Fibroblast of skin of abdomen (primary cell): ENCODE results near the gene PQBP1.

Source experiments
- DNase-seq: peaks from one replicate; pipeline ENCODE4 v3.0.0-alpha.2; 2013

Gene PQBP1

DNA sequence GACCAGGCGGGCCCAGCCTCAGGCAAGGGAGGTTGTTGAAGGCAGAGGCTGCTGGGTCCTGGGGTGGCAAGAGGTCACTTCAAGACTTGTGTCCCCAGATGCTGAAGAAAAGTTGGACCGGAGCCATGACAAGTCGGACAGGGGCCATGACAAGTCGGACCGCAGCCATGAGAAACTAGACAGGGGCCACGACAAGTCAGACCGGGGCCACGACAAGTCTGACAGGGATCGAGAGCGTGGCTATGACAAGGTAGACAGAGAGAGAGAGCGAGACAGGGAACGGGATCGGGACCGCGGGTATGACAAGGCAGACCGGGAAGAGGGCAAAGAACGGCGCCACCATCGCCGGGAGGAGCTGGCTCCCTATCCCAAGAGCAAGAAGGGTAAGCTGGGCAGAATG, 4.4 kb downstream of the PQBP1 start:
- no peak for DNase-seq

DNA sequence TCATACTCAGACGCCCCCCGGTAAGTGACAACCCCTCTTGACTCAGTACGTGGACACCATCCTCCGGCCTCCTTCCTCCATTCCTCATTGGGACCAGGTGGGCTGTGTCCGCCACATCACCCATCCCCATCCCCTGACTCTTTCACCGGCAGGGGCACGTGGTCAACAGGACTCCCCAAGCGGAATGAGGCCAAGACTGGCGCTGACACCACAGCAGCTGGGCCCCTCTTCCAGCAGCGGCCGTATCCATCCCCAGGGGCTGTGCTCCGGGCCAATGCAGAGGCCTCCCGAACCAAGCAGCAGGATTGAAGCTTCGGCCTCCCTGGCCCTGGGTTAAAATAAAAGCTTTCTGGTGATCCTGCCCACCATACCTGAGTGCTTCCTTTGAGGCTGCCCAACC, 5.0 kb downstream of the PQBP1 start:
- no peak for DNase-seq

DNA sequence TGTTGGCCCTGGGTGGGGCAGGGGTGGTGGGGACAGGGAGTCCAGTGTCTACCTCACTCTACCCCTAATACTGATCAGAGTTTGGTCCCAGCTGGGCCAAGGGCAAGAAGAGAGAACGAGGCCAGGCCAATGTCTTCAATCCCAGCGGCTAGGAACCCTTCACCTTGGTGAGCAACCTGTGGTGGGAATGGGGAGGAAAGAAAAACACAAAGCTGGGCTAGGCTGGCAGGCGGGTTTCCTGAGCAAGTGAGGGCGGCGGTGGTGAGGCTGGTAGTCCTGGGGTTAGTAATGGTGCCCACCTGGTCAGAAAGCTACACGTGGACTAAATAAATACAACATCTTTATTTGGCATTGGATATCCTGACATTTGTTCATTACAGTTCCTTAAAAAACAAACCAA, 5.6 kb downstream of the PQBP1 start:
- no peak for DNase-seq

DNA sequence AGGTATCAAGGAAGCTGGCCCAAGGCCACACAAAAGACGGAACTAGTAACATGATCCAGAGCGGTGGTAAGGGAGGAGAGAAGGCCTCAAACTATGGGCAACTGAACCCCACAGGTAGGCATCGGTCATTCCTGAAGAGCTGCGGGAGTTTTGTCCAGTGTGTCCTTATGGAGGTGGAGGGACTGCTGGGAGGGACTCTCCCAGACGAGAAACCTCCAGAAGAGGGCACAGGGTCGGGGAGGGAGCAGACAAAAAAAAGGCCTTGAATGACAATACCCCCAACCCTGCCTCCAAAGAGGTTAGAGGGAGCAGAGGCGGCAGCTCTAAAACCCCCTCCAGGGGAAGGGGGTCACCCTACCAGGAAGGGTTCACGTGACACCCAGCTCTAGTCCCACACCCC, 6.5 kb downstream of the PQBP1 start:
- no peak for DNase-seq

DNA sequence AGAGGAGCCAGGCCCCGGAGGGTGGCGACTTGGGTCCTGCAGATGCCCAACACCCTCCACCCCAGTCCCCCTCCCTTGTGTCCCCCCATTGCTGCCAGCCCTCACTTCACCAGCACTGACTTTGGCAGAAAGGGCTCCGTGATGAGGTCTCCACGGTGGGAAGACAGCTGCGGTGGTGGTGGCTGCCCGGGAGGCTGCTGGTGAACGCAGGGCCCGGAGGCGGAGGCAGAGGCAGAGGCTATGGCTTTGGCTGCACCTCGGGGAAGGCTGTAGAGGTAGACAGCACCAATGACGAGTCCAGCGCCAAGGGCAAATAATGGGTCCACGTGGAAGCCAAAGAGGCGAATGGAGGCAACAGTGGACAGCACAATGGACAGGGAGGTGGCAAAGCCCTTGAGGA, 6.9 kb downstream of the PQBP1 start:
- DNase-seq, result no peak

DNA sequence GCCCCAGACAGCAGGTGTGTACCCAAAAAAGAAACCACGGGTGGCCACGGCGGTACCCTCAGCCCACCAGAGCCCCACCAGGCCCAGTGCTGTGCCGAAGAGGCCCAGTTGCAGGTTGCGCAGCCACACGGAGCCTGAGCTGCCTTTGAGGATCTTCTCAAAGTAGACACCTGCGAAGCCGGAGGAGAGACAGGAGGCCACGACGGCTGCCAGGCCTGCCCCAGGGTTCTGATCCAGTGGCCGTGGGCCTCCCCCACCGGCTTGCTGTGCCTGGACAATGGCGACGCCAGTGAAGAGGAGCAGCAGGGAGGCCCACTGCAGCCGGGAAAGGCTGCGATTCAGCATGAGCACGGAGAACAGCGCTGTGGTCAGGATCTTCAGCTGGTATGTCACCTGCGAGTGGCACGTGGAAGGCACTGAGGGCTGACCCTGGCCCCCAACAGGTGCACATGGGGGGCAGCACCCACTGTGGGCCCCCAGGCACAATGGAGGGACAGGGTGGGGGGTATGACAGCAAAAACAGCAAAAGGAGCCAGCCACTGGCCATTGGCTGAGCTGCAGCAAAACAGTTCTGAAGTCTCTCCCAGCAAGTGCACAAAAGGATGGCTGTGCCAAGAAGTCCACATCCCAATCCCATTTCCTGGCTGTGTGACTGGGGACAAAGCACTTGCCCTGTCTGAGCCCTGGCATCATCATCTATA, 7.5 kb downstream of the PQBP1 start:
- no peak for DNase-seq

DNA sequence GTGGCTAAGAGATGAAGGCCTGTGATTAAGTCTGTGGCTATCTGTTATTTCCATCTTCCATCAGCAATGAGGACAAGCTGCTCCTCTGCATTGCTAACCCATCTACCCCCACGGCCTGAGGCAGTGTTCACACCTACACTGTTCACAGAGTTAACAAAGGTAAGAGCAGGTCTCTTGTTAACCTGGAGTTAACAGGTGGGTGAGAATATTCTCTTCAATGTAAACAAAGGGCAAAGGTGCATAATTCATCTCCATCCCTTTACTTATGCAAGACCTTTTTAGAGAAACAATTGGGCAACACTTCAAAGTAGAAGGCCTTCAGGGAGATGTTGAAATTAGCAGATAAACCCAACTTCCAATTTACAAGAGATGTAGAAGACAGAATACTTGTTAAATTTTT, 10.9 kb downstream of the PQBP1 start:
- no peak for DNase-seq

DNA sequence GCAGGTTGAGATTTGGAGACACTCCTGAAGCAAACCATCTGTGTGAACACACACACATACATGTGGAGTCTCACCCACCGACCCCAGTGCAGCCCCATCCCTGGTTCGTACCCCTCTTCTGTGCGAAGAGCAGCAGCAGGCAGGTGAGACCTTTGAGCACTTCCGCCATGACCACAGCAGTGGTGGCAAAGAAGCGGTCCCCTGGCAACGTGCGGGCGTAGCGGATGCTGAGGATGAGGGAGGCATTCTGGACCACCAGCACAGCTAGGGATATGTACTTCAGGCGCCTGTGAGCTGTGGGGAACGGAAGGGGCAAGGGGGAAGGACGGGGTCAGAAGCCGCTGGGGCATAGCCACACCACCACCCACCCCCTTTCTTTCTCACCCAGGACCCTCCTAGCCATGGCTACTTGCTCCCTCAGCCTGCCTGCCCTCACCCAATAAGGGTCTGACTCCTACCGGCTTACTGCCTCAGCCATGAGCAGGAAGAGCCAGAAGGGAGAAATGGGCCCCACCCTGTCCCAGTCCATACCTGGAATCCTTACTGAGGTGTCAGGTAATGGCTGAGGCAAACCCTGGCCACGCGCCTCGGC, 12.1 kb downstream of the PQBP1 start:
- DNase-seq, result no peak

DNA sequence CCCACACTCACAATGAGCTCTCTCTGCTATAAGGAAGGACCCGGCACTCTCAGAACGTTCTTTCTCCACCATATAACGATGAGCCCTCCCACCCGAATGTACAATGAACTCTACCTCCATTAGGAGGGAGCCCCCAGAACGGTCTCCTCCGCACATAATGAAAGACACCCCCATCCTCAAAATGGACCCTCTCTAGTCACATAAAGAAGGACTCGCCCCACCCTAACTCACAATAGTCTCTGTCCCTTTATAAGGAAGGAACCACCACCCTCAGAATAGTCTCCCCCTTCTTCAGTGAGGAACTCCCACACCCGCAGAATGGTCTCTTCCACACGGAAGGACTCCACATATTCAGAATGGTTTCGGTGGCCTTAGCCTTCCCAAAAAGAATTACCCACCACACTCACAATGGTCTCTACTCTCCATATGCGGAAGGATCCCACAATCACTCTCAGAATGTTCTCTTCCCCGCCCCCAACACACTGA, 13.2 kb downstream of the PQBP1 start:
- DNase-seq, result peak; percentile 20

DNA sequence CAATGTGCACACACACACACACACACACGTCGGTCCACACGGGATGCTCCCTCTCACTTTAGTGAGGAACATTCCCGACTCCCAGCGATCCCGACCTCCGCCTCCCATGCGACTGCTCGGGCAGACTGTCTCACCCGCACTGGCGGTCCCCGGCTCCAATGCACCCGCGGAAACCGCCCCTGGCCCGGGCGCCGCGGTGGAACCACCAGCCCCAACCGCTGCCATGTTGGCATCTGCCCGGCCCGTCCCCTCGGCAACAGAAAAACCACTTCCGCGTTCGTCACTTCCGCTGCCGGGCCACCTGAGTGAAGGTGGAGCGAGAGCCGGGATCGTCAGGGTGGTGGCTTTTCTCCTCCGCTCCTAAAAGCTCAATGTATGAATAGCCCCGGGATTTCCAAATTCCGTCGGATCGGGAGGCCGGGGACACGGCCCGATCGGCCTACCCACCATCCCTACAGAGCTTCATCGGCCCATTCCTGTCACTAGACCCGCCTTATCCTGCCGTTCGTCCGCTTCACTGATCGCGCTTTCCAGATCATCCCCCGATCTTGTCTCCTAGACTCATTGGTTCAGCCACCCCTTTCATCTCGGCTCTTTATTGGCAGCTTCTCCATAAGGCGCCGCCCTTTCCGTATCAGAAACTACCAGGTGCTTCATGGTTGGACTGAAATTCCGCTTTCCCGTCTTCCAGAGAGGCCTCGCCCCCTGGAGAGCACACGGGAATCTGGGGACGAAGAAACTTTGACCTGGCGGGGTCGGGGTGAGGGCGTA, 13.9 kb downstream of the PQBP1 start, which contains the start of gene SLC35A2:
Gene SLC35A2 (minus strand): TSS at position 235 of the 771 bp plus-strand sequence. CDS start 10 bp downstream, at position 225.
- peak; percentile 61 for DNase-seq

DNA sequence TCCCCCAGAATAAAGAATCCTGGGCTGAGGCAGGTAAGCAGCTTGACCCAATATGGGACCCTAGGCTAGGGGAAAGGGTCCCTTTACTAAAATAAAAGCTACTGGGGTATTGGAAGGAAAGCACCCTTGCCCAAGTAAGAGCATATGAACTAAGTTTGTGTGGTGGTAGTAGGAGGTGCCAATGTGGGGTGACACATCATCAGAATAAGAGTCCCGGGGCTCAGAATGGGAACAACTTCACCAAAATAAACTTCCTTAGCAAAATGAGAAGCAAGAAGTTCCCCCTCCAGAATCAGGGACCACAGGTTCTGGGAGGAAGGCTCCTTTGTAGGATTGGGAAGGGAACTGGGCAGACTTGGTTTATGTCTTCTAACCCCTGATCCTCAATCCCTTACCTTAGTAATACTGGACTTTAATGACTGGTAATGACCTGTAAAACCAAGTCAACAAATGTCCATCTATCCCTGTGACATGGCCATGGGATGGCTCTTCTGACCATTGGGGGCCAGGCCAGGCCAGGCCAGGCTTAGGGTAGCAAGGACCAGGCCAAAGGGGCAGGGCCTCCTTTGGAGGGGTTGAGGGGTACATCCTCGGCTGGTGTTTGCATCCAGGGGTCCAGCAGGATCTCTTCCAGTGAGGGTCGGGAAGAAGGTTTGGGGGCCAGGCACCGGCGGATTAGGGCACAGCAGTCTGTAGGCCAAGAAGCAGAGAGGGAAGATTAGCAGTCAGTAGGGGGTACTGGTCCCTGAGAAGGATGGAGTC, 16.1 kb downstream of the PQBP1 start:
- no peak for DNase-seq

DNA sequence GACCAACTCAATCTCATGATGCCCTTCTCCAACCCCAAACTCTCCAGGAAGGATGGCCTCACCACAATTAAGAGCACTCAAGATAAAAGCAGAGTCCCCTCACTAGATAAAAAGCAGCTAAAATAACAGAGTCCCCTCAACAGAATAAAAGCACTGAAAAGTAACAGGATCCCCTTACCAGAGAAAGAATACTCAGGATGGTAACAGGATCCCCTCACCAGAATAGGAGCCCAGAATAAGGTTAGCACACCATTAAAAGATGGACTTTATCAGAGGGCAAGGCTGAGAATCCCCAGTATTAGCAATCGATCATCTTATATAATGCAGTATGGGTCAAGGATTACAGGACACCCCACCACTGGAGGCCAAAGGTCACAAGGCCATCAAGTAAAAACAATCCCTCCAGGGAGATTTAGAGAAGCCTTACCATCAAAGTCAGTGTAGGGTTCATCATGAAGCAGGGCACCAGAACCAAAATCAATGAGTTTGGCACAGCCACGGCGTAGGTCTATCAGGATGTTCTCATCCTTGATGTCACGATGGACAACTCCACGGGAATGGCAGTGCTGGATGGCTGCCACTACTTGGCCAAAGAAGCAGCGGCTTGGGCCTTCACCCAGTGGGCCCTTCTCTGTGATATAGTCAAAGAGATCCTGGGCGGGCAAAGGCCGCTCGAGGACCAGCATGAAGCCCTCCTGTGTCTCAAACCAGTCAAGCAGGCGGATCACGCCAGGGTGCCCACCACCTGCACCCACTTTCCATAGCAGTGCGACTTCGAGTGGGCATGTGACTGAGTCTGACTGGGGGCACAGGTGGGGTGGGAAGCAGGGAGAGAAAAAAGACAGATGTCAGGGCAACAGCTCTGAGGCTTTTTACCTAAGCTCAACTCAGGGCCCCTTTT, 17.1 kb downstream of the PQBP1 start:
- DNase-seq, result no peak

DNA sequence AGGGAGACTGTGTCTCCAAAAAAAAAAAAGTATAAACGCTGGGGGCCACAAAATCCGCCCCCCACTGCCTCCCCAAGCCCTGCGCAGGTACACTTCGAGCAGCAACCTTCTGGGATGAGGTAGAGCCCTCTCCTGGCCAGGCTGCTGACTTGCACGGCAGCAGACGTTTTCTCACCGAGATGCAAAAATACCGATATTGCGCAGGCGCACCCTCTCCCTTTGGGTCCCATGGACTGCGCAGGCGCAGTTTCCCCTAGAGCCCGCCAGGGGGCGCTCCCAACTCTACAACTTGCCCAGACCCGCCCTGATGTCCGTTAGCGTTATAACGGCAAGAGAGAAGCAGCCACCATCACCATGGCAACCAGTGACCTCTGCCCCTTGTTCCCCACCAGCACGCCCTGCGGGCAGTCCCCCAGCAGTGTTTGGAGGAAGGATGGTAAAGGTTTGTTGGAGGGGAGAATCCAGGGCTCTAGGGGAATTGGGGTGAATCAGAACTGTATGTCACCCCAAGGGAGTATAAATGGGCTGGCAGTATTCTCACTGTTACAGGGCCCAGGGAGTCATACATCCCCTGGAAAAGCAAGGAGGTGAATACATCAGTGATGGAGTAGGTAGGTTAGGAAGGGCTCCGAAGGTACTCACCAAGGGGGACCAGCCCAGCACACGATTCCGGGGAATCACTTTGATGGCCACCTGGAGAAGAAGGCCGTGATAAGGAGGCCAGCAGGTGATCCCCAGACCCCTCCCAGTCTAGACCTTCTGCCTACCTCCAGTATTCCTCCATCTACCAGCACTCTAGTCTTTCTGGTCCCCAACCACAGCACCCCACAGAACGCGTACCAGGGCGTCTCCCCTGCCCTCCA, 19.6 kb downstream of the PQBP1 start:
- peak; percentile 85 for DNase-seq

DNA sequence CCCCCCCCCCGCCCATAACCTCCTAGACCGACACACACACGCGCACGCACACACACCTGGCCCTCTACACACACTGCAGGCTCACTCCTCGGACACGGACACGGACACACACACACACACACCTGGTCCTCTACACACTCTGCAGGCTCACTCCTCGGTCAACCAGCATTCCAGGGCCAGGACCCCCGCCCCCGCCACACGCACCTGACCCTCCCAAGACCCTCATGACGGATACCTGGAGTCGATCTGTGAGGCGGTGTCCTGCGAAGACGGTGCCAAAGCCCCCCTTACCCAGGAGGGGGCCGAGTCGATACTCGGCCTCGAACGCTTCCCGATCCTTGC, 20.5 kb downstream of the PQBP1 start:
- DNase-seq, result no peak

DNA sequence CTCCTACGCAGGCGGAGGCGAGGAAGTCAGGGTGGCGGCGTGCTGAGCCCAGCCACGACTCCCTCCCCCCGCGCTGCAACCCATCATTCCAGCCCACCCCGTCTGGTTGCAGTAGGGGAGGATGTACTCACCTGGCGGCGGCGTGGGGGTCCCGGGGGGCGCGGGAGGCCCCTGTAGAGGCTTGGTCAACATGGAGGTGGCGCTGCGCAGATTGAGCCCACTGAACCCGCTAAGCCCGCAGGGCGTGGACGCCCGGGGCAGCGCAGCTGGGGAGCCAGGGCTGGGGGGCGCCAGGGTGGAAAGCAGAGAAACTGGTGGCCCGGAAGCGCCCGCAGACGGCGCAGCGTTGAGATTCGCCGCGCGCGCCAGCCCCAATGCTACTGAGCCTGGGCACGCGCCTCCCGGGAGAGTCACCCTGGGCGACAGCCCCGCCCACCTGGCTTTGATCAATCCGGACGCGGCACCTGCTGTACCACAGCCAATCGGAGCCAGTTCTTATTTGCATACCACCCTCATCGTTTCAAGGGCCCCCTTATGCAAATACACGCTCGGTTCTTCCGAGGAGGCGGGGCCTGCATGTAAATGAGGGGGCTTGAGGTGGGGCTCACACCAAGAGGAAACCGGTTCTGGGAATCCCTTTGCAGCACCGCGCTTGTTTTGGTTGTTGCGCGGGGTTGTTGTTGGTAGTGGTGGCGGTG, 21.1 kb downstream of the PQBP1 start, which contains the start of gene PIM2:
Gene PIM2 (minus strand): TSS at position 382 of the 698 bp plus-strand sequence. CDS start 190 bp downstream, at position 192.
- DNase-seq, result peak; percentile 69

DNA sequence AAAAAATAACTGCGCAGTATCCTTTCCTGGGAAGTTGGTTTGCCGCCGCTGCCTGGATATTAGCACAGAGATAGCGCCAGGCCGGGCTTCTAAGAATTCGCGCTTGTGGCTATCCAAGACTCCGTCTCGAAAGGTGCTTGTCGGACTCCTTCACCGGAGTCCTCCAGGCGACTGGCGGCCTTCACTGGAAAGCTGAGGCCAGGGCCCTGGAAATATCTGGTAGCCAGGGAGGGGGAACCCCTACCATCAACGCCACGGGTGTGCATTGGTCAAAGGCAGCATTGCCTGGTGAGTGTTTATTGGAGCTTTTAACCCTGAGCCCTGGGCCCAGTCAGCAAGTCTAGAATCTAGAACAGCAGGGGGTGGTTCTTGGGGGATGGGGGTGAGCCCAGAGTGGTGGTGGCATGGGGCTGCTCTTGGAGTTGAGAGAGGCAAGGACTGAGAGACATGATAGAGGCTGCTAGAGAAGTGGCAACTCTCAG, 21.7 kb downstream of the PQBP1 start:
- DNase-seq, result no peak

DNA sequence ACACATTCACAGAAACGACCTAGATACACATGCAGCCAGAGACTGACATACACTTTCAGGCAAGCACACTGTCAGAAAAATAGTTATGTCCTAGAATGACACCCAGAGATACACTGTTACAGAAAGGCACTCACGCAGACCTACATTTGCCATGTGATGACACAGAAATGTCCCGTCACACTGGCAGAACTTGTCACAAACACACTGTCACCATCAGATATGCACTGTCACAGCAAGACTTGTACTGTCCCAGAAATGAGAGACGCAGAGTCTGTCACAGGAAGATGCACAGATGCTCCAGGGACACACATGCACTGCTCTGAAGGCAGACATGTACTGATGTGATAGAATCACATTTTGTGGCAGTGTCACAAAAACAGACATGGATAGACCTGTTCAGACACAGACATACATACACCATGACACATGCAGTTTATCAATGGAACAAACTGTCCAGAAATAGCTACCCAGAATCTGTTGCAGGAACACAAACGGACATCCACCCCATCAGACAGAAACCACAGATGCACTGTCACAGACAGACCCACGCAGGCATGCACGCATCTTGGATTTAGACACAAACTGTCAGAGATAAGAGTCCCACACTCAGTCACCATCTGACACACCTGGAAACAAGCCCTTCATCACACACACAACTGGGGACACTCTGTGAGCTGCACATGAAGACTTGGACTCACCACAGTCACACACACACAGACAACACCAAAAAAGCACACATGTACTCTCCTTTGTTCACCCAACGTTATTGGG, 22.4 kb downstream of the PQBP1 start:
- DNase-seq, result no peak

DNA sequence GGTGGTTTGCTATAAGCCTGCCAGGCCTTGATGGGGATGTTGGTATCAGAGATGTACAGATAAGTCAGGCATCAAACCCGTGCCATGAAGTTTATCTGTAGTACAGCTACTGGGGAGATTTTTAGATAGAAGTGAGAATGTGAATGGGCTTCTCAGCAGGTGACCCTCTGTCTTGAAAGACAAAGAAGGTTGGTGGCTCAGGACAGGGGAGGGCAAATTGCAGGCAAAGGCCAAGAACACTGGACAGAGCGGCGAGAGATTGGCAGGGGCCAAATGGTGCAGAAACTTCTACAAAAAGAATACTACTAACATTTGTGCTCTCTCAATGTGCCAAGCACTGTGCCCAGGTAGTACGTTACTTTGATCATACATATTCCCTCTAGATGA, 23.0 kb downstream of the PQBP1 start:
- DNase-seq, result no peak

DNA sequence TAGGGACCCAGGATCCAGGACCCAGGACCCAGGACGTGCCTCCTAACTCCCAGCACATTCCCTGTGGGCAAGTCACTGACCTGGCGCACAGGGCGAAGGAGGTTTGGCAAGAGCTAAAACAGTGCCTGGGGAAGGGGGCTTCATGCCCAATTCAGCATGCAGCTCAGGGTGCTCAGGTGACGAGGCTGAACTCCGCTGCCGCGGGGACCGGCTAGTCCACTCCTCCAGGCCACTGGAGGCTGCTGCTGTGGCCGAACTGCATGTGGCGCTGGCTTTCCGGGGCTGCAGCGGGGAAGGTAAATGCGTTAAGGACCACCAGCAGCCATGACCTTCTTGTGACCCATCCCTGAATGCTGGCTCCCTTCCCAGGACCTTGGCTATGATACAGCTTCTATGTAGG, 26.0 kb downstream of the PQBP1 start:
- no peak for DNase-seq
